Psoas muscle (tissue), 8 donors: Measurements from ENCODE around the gene PCDH1. TPM values are rescaled to one million over a fixed set of nuclear protein-coding genes. Genes with fewer than 3 reads are reported as not detected.
A peak's percentile ranks its signal among the peaks of the same experiment; 100 is the strongest.

Source experiments
- ATAC-seq, 4 donors: fragments of 200-7000 bp; cut with Tn5 transposase; one replicate each; pipeline ENCODE4 v1.9.1; 2020; ENCODE audit warnings: moderate library complexity in 3 of 4, mild to moderate bottlenecking in 2 of 4
- DNase-seq, 2 donors: peaks; one replicate each; pipeline ENCODE4 v3.0.0-alpha.2; 2020
- H3K27ac ChIP-seq: fragments of 200-600 bp; one replicate; pipeline ENCODE4 v1.8.0; 2022
- H3K27me3 ChIP-seq, 3 donors: fragments of 200-600 bp in 1 of 3; one replicate each; pipeline versions ENCODE4 v1.6.1 to v1.8.0; 2013 to 2022; ENCODE audit warnings: low read length in 2 of 3, mild to moderate bottlenecking in 2 of 3, moderate library complexity in 1 of 3; ENCODE audit not compliant: insufficient read depth in 3 of 3
- H3K36me3 ChIP-seq, 2 donors: fragments of 200-600 bp in 1 of 2; one replicate each; pipeline versions ENCODE4 v1.6.1 to v1.8.0; 2013 to 2022; ENCODE audit warnings: low read depth in 1 of 2, mild to moderate bottlenecking in 1 of 2, moderate library complexity in 1 of 2; ENCODE audit not compliant: insufficient read depth in 1 of 2
- H3K4me1 ChIP-seq: fragments of 200-600 bp; one replicate; pipeline ENCODE4 v1.8.0; 2022
- H3K4me3 ChIP-seq: fragments of 200-600 bp; one replicate; pipeline ENCODE4 v1.8.0; 2022; ENCODE audit warnings: mild to moderate bottlenecking
- H3K9me3 ChIP-seq: fragments of 200-600 bp; one replicate; pipeline ENCODE4 v1.8.0; 2022
- CTCF ChIP-seq: fragments of 200-600 bp; IDR thresholded peaks from one replicate; pipeline ENCODE4 v1.8.0; 2022; ENCODE audit warnings: antibody characterized with exemption
- WGBS, 3 donors: extraction: QIAGEN DNeasy Blood & Tissue Kit; methylation state at CpG; one replicate each; pipeline versions ENCODE4 v1.1.6 to v1.1.7; 2013; 5-methylcytosine and 5-hydroxymethylcytosine counted together
- intact Hi-C, 2 donors: fragments of 100-400 bp; cut with DNase I; formaldehyde crosslinking; loops; one replicate each; pipeline versions ENCODE4 v1.11.0 to v1.14.2; 2022
- polyA plus RNA-seq, 3 donors: library from polyadenylated mRNA; stranded (reverse); fragments of 200-250 nt; gene quantifications; one replicate each; pipeline ENCODE4 v1.2.3, GENCODE V29; 2013
- total RNA-seq, 4 donors: library from RNA; stranded (reverse); fragmentation: NEBNext Ultra II Directional in 2 of 4; extraction: Animal tissue kit (Norgen Biotek cat#: 25700) in 2 of 4; gene quantifications; one replicate each; pipeline versions ENCODE4 v1.2.1 to v1.2.4, GENCODE V29; 2021 to 2023
- donor health status: healthy with polysubstance abuse.
- donor health status: DM: no; HTN: no; CAD: no; lungs with moderate emphysema.
- donor health status: Bipolar disorder and iron deficiency.
- donor health status: healthy.
- donor health status: DM: yes; HTN: yes; CAD: no.
- donor health status: DM: no; HTN: no; CAD: no.
- donor health status: DM: no; HTN: no; CAD: no.
- donor health status: DM: yes; HTN: yes; CAD: no.

PCDH1 gene
- total and polyA plus RNA-seq, 7 donors = 4.2 to 17.4 (median 10.1) TPM

DNA sequence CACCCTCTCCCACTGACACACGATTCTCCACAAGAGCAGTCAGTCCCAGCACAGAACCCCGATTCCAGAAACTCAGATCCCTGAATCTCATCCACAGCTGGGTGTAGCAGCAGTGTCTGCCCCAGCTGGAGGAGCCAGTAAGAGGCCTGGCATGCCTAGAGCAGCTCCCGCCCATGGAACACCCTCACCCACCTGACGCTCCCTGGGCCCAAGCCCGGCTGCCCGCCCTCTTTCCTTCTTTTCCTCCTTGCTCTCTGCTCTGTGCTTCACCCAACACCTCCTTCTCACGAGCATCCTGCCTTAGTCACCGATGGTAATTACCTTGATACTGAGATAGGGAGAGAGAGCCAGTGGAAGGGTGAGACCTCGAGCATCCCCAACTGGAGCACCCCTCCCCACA, 8.7 kb downstream of the PCDH1 start:
- Histone ChIP-seq H3K4me1 (no peaks in the 10 kb centered on the region), H3K4me3 (no peak overlapping the region), H3K36me3 (peaks cover 0 to 10% of the 10 kb centered on the region in 2 donors), H3K9me3 (no peaks in the 10 kb centered on the region), H3K27me3 (peaks cover 0 to 29% (median 0%) of the 10 kb centered on the region in 3 donors), H3K27ac (no peak overlapping the region)
- DNase-seq (no peak), ATAC-seq (no peak)
- 56 to 64% (median 61%) methylated on average over 9 of the region's 9 CpGs for WGBS, 3 donors
- TF ChIP-seq CTCF = no peak
- intact Hi-C loops = no loop called here

GRCh38 chr5:141869040-141869439, 9.2 kb downstream of the PCDH1 start:
- H3K4me3 ChIP-seq = no peak overlapping the region
- H3K9me3 ChIP-seq = no peaks in the 10 kb centered on the region
- ATAC-seq (no peak), DNase-seq (no peak)
- H3K27ac ChIP-seq = no peak overlapping the region
- WGBS, 3 donors = 81 to 84% (median 83%) methylated on average over 14 of the region's 14 CpGs
- no peaks in the 10 kb centered on the region for H3K4me1 ChIP-seq
- intact Hi-C loops = no loop called here
- no peak for TF ChIP-seq CTCF
- H3K27me3 ChIP-seq = peaks cover 0 to 27% (median 0%) of the 10 kb centered on the region in 3 donors
- peaks cover 0 to 10% of the 10 kb centered on the region in 2 donors for H3K36me3 ChIP-seq

DNA sequence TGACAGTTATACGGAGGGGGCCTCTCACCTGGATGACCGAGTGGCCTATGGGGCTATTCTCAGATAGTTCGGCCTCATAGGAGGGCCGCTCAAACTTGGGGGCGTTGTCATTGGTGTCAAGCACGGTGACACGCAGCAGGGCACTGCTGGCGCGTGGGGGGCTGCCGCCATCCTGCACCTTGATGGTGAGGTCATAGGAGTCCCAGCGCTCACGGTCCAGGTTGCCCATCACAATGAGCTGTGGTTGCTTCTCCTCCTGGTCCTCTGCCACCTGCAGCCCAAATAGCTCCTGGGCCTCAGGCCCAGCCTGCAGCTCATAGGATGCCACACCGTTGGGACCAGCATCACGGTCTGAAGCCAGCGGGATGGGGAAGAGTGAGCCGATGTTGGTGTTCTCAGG, 9.7 kb downstream of the PCDH1 start:
- Histone ChIP-seq H3K9me3 (no peaks in the 10 kb centered on the region), H3K4me3 (no peak overlapping the region), H3K4me1 (no peaks in the 10 kb centered on the region), H3K27ac (no peak overlapping the region), H3K36me3 (peaks cover 0 to 10% of the 10 kb centered on the region in 2 donors), H3K27me3 (peaks cover 0 to 22% (median 0%) of the 10 kb centered on the region in 3 donors)
- intact Hi-C loops = no loop called here
- no peak for DNase-seq
- no peak for TF ChIP-seq CTCF
- WGBS, 3 donors = 85 to 89% (median 87%) methylated on average over 16 of the region's 16 CpGs
- ATAC-seq = no peak

- 49 to 62% (median 58%) methylated on average over 4 of the region's 4 CpGs for WGBS, 3 donors
- H3K27ac ChIP-seq = no peak overlapping the region
- no peak for TF ChIP-seq CTCF
- peaks cover 0 to 10% of the 10 kb centered on the region in 2 donors for H3K36me3 ChIP-seq
- DNase-seq = peak in 1 of 2 donors; percentile 44
- no peak for ATAC-seq
- no peak overlapping the region for H3K4me3 ChIP-seq
- H3K4me1 ChIP-seq = no peaks in the 10 kb centered on the region
- peaks cover 0 to 19% (median 0%) of the 10 kb centered on the region in 3 donors for H3K27me3 ChIP-seq
- no peaks in the 10 kb centered on the region for H3K9me3 ChIP-seq
- intact Hi-C loops = no loop called here
These were observed 10.6 kb downstream of the PCDH1 start for GRCh38 chr5:141867651-141868050.

DNA sequence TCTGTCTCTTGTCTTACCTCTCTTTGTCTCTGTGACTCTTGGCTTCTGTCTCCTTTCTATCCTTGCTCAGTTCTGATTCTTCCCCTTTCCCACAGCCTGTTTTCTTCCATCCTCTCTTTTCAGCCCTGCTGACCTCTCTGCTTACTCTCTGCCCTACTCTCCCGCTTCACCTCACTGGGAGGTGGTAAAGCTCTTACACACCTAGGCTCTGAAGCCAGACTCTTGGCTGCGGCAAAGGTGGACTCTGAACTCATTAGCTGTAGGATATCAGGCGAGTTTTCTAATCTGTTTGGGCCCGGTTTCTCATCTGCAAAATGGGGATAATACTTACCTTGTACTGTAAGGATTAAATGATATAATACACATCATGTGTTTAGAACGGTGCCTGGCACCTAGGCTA, 11.1 kb downstream of the PCDH1 start:
- no peak overlapping the region for H3K27ac ChIP-seq
- no peak overlapping the region for H3K4me3 ChIP-seq
- ATAC-seq (no peak), DNase-seq (no peak)
- TF ChIP-seq CTCF = no peak
- H3K9me3 ChIP-seq = no peaks in the 10 kb centered on the region
- peaks cover 0 to 21% (median 0%) of the 10 kb centered on the region in 3 donors for H3K27me3 ChIP-seq
- intact Hi-C loops = no loop called here
- WGBS, 3 donors = 79 to 86% (median 86%) methylated on average over 5 of the region's 5 CpGs
- peaks cover 0 to 10% of the 10 kb centered on the region in 2 donors for H3K36me3 ChIP-seq
- H3K4me1 ChIP-seq = no peaks in the 10 kb centered on the region
